Epithelial cell of esophagus (primary cell): ENCODE measurements around the gene MYO15A.

Source experiments
- DNase-seq: peaks from one replicate; pipeline ENCODE4 v3.0.0; 2010; ENCODE audit warnings: low read depth
- H3K4me3 ChIP-seq: 2 replicates; pipeline ENCODE4 v1.5.1; 2011; ENCODE audit warnings: mild to moderate bottlenecking, low read length, control low read depth
- TF ChIP-seq, protein P1 (sequence below): IDR thresholded peaks from 2 replicates; pipeline ENCODE4 v1.5.1; 2011; ENCODE audit warnings: low read depth, mild to moderate bottlenecking, low read length, control low read depth, inconsistent platforms; ENCODE audit not compliant: insufficient read depth; ENCODE audit errors: missing control alignments

MYO15A gene

DNA sequence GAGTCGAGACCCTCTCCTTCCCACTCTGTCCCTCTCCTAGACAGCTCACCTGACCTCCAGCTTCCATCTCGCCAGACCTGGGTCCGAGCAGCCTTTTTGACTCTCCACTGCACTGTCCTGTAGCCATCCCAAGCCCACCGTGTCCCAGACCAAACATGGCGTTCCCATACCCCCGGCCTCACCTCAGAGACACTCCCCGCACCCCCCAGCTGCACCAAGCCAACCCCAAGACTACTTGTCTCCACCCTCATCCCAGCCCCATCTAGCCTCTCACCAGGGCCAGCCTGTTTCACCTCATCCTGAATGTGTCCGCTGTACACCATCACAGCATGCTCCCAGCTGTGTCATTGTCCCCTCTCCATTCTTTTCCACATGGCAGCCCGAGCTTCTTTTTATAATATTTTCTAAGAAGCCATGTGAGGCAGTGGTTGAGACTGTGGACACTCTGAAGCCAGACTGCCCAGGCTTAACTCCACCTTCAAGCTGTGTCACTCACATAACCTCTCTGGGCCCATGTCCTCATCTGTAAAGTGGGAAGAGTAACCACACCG lies 1.5 kb downstream of the MYO15A start:
- H3K4me3 ChIP-seq, result no peak overlapping the region
- DNase-seq, result no peak
- TF ChIP-seq, protein P1, sequence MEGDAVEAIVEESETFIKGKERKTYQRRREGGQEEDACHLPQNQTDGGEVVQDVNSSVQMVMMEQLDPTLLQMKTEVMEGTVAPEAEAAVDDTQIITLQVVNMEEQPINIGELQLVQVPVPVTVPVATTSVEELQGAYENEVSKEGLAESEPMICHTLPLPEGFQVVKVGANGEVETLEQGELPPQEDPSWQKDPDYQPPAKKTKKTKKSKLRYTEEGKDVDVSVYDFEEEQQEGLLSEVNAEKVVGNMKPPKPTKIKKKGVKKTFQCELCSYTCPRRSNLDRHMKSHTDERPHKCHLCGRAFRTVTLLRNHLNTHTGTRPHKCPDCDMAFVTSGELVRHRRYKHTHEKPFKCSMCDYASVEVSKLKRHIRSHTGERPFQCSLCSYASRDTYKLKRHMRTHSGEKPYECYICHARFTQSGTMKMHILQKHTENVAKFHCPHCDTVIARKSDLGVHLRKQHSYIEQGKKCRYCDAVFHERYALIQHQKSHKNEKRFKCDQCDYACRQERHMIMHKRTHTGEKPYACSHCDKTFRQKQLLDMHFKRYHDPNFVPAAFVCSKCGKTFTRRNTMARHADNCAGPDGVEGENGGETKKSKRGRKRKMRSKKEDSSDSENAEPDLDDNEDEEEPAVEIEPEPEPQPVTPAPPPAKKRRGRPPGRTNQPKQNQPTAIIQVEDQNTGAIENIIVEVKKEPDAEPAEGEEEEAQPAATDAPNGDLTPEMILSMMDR, result no peak

DNA sequence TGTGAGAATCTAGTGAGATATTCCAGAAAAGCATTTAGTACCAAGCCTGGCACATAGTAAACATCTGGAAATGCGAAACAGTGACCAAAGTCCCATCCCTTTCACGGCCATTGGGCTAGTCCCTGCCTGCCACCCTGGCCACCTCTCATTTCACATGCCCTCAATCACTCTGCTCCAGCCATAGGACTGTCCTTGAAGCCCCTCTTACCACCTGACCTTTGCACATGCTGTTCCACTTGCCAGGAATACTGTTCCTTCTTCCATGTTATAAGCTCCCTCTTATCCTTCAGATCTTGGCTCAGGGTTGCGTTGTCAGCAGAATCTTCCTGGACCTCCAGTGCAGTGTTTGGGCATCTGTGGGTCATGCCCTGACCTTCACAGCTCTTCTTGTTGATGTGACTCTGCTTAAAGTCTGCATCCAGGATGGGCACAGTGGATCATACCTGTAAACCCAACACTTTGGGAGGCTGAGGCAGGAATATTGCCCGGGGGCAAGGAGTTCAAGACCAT lies 2.1 kb downstream of the MYO15A start:
- TF ChIP-seq, protein P1, result no peak

DNA sequence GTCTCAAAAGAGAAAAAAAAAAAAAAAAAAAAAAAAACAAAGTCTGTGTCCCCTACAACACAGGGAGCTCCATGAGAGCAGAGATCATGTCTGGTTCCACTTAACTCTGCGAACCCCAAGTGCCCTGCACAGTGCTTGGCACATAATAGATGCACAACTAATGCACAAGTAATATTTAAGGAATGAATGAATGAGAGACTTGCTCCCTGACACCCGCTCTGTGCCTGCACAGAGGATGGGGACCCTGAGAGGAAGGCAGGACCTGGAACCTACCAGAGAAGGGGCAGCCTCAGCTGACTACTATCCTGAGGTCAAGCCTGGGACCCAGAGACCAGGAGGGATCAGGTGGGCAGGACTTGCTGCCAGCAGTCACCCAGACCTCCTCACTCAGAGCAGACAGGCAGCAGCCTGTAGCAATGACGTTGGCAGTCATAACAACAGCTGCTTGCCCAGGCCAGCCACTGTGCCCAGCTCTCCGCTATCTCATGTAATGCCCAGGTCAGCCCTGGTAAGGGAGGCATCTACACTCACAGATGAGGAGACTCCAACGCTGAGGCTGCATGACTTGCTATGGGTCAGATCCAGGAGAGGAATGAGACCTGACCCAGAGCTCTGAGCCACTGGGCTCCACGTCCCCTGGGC lies 2.9 kb downstream of the MYO15A start:
- DNase-seq, result no peak
- H3K4me3 ChIP-seq, result no peak overlapping the region
- TF ChIP-seq, protein P1, result no peak

More for the DNA sequence above, 2.1 kb downstream of the MYO15A start:
- DNase-seq, result no peak
- no peak overlapping the region for H3K4me3 ChIP-seq

DNA sequence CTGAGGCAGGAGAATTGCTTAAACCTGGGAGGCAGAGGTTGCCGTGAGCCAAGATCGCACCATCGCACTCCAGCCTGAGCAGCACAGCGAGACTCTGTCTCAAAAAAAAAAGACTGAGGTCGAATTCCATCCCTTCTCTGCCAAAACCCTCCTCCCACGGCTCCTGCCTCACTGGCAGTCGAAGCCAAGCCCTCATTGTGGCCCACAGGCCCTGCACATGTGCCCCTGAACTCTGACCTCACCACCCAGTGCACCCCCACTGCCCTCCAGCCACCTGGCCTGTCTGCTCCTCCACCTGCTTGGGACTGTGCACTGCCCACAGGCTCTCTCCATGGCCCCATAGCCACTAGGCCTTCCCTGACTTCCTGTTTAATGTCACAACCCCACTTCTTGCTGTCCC lies 7.0 kb downstream of the MYO15A start:
- H3K4me3 ChIP-seq, result no peak overlapping the region
- TF ChIP-seq, protein P1, result no peak
- DNase-seq, result no peak

DNA sequence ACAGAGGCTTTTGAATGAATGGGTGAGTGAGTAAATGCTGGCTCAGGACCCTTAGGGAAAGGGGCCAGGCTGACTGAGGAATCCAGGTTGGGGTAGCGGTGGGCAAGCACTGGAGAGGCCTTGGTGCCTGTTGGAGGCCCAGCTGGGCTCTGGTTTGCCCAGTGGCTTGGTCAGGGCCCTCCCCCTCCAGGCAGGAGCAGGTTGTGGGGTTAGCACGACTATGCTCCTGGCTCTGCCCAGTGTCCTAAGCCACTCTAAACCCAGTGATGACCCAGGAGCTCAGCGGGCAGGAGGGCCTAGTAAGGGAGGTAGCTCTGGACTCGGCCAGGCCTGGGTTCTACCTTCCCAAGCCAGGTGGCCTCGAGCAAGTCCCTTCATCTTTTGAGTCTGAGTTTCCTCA lies 7.5 kb downstream of the MYO15A start:
- no peak for DNase-seq
- no peak overlapping the region for H3K4me3 ChIP-seq
- TF ChIP-seq, protein P1, result no peak

DNA sequence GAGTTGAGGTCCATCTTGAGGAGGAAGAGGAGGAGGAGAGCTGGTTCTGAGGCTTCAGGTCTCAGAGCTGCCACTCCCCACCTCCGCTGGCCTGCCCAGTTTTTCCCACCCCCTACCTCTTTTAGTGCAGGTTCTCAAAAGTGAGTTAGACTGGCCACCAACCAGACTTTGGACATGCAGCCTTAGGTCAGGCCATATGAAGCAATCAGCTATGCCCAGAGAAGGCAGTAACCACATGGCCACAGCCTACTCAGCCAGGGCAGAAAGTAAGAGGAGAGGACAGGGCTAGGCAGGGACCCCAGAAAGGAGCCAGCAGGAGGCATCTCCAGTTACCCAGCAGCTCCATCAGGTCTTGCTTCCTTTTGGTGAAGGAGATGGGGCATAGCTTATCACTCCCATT lies 9.0 kb downstream of the MYO15A start:
- H3K4me3 ChIP-seq, result no peak overlapping the region
- DNase-seq, result no peak
- TF ChIP-seq, protein P1, result no peak
